Fibroblast of the aortic adventitia (primary cell): ENCODE measurements around the gene CCL28. TPM values are rescaled to one million over a fixed set of nuclear protein-coding genes. Genes with fewer than 3 reads are reported as not detected.
"Not testable (repeated sequence)": the region's sequence is repeated elsewhere in the genome, so short reads cannot be mapped to it uniquely, and the experiment has no call there.

Source experiments
- DNase-seq: peaks from one replicate; pipeline ENCODE4 v3.0.0-alpha.2; 2010; ENCODE audit warnings: low read depth
- H3K4me3 ChIP-seq: 2 replicates; pipeline ENCODE4 v1.5.1; 2011; ENCODE audit warnings: low read depth, mild to moderate bottlenecking, control low read depth, low read length, moderate library complexity
- total RNA-seq: library from RNA; depleted of rRNA; stranded (reverse); fragments of >200 nt; gene quantifications from 2 replicates; pipeline ENCODE4 v1.2.3, GENCODE V29; 2012; ENCODE audit warnings: low replicate concordance
- TF ChIP-seq, protein P1 (sequence below): IDR thresholded peaks from 2 replicates; pipeline ENCODE4 v1.5.1; 2011; ENCODE audit warnings: mild to moderate bottlenecking, low read length, control low read depth, inconsistent platforms; ENCODE audit not compliant: insufficient read depth

Gene CCL28
- total RNA-seq, 1 donor: 5.1 TPM

DNA sequence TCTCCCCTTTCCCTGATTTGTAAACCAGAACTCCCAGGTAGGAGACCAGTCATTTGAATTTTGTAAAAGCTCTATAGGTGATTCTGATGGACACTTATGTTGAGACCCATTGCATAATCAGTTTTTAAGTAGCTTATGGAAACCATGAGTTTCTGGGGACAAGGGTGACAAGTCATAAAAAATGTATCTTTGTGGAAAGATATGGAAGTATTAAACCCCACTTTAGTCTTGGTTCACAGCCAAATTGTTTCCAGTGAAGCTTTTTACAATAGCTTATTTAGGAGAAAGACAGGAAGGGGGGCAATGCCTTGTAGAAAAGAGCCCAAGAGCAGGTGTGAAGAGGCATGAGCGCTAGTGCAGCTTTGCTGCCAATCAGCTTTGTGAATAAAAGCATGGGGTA, 453 bp upstream of the CCL28 start:
- TF ChIP-seq, protein P1, sequence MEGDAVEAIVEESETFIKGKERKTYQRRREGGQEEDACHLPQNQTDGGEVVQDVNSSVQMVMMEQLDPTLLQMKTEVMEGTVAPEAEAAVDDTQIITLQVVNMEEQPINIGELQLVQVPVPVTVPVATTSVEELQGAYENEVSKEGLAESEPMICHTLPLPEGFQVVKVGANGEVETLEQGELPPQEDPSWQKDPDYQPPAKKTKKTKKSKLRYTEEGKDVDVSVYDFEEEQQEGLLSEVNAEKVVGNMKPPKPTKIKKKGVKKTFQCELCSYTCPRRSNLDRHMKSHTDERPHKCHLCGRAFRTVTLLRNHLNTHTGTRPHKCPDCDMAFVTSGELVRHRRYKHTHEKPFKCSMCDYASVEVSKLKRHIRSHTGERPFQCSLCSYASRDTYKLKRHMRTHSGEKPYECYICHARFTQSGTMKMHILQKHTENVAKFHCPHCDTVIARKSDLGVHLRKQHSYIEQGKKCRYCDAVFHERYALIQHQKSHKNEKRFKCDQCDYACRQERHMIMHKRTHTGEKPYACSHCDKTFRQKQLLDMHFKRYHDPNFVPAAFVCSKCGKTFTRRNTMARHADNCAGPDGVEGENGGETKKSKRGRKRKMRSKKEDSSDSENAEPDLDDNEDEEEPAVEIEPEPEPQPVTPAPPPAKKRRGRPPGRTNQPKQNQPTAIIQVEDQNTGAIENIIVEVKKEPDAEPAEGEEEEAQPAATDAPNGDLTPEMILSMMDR: no peak
- no peak overlapping the region for H3K4me3 ChIP-seq
- DNase-seq: no peak

DNA sequence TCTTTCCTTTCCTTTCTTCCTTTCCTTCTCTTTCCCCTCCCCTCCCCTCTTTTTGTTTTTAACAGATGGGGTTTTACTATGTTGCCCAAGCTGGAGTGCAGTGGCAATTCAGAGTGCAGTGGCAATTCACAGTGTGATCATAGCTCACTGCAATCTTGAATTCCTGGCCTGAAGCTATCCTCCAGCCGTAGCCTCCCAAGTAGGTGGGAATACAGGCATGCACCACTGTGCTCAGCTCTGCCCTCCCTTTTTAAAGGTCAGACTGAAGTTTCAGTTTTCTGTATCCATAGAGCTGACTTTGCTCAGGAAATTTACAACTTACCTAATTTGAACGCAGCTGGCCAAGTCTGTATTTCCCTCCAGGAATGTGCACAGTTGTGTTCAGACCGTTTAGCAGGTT, 696 bp downstream of the CCL28 start:
- no peak for DNase-seq
- no peak overlapping the region for H3K4me3 ChIP-seq
- TF ChIP-seq, protein P1: no peak

DNA sequence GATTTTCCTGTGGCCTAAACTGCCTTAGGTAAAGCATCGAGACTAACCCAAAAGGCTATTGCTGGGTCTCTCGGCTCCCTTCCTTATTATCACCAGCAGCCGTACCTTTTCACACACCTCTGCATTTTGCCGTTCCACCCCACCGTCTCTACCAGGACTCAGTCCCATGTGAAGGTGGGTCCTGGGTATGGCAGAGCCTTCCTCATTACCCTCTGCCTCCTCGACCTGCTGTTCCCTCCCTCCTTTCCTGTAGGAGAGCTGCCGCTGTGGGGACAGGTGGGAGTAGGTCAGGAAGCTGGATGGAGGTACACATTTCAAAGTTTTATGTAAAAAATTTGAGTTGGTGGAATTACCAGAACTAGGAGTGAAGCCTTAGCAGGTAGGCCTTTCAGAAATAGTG, 1.8 kb downstream of the CCL28 start:
- TF ChIP-seq, protein P1: no peak
- DNase-seq: no peak
- H3K4me3 ChIP-seq: no peak overlapping the region

DNA sequence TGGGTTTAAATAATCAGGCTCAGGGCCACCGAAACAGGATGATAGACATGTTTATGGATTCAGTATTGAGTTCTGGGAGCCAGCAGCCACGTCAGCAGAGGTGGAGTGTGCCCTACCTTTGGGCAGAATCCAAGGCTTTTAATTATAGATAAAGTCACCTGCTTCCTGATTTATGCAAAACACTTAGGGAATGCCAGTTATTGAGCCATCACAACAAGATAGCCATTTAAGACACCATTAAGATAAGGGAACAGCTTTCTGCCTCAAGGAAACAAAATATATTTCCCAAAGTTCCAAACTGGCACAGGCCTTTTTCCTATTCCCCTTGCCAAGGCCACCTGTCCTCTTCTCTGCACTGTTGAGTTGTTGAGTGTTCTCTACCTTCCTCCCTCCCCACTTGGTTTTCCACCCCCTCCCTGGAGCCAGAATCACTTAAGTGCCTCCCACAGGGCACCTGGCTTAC, 2.4 kb downstream of the CCL28 start:
- H3K4me3 ChIP-seq: no peak overlapping the region
- TF ChIP-seq, protein P1: no peak
- no peak for DNase-seq

DNA sequence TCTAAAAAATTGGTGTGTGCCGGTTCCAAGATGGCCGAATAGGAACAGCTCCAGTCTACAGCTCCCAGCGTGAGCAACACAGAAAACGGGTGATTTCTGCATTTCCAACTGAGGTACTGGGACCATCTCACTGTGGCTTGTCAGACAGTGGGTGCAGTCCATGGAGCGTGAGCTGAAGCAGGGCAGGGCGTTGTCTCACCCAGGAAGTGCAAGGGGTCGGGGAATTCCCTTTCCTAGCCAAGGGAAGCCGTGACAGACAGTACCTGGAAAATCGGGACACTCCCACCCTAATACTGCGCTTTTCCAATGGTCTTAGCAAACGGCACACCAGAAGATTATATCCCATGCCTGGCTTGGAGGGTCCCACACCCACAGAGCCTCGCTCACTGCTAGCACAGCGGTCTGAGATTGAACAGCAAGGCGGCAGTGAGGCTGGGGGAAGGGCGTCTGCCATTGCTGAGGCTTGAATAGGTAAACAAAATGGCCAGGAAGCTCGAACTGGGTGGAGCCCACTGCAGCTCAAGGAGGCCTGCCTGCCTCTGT, 9.6 kb downstream of the CCL28 start:
- not testable (repeated sequence) for DNase-seq, H3K4me3 ChIP-seq

DNA sequence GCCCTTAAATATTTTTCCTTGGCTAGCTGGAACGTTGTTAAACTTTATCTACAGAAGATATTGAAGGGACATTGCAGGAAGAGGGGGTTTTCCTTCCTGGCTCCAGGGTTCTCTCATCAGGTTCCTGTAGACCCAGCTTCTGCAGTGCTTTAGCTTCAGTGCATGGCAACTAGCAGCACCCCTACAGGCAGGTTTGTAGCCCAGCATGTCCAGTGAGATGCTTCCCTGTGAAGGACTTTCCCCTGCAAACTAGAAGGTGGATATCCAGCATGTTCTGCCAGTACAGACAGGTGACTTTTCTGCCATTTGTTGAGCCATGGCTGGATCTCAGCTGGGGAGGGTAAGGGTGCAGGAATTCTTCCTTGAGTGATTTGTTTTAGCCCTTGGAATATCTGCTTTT, 10.4 kb downstream of the CCL28 start:
- peak; percentile 14 for DNase-seq
- H3K4me3 ChIP-seq: no peak overlapping the region
- TF ChIP-seq, protein P1: peak; percentile 56

DNA sequence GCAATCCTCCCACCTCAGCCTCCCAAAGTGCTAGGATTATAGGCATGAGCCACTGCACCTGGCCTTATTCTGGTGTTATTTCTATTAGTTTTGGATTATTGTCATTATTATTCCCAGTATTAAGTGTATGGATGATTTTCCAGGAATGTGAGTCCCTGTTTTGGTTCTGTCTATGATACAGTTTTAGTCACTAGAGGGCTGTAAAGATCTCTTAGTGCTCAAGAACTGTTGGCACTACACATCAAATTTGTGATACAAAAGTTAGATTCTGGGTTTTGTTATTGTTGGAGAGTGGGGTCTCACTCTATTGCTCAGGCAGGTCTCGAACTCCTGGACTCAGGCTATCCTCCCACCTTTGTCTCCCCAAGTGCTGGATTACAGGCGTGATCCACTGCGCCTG, 12.1 kb downstream of the CCL28 start:
- DNase-seq: peak; percentile 54
- TF ChIP-seq, protein P1: peak; percentile 42
- H3K4me3 ChIP-seq: no peak overlapping the region
